Mesenteric fat pad (tissue), 1 donor: Measurements from ENCODE around the gene DNAH10. TPM values are rescaled to one million over a fixed set of nuclear protein-coding genes. Genes with fewer than 3 reads are reported as not detected.

ENCODE experiments used
- DNase-seq: peaks from one replicate; pipeline ENCODE4 v3.0.0-alpha.2; 2020; ENCODE audit warnings: low spot score
- total RNA-seq: library from RNA; stranded (reverse); fragmentation: NEBNext Ultra II Directional; extraction: Animal tissue kit (Norgen Biotek cat#: 25700); gene quantifications from one replicate; pipeline ENCODE4 v1.2.1, GENCODE V29; 2021
- donor health status: DM: yes; HTN: yes; CAD: no.

DNAH10 gene
- total RNA-seq, 1 donor from 2014 or later, result 0.51 TPM

DNA sequence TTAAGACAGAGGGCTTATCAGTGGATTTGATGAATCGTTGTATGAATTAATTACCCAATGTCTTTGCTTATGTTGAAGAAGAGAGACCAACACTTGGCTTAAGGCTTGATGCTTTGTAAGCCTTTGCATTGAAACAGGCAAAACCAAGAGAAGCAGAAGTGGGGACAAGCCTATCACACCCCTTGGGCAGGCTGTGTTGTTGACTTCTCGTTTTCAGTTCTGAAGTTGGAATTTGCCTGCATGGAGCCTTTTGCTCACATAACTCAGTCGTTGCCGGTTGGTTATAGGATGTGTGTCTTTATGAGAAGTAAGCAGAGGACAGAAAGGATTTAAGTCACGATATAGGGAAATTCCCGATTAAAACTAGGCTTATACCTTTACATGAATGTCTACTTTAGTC is 115.9 kb downstream of the DNAH10 start:
- no peak for DNase-seq

DNA sequence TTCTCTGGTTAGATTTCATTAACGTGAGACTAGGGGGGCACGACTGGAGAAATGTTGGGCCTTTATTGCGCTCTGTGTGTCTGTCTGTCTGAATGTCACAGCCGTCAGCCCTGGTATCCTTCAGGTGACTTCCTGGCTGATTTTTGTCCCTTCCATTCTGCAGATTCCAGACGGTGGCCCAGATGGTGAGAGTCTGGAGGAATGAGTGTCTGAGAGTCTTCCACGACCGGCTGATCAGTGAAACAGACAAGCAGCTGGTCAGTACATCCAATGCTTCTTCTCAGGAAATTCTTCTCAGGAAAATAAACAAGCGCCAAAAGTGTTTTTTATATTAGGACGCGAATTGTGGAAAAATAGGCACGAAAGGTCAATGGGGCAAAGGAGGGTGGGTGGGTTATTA is 117.0 kb downstream of the DNAH10 start:
- DNase-seq, result no peak

DNA sequence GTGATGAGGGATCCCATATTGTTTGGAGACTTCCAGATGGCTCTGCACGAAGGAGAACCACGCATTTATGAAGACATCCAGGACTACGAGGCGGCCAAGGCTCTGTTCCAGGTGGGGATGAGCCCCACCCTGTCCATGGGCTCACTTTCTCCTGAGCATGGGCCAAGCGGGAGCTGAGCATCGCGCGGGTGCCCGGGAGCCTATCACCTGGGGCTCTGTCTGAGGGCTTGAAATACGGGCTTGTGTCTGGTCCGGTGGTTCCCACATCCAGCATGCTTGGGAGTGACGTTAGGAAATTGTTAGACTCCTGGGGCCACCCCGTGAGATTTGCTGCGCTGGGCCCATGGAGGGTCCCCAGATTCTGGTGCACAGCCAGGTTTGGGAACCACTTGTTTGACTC is 117.6 kb downstream of the DNAH10 start:
- peak; percentile 62 for DNase-seq

DNA sequence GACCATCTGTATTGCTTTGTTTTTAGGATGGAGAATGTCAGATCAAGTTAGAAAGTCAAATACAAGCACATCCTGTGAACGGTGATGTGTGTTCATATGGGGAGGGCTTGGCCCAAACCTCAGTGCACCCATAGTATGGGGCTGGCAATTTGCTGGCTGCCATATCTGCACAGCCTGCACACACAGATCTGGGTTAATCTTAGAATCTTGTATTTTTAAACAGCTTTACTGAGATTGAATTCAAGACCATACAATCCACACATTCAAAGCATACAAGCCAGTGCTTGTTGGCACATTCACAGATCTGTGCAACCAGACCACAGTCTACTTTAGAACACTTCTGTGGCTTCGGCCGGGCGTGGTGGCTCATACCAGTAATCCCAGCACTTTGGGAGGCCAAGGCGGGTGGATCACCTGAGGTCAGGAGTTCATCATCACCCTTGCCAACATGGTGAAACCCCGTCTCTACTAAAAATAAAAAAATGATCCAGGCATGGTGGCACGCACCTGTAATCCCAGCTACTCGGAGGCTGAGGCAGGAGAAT is 120.1 kb downstream of the DNAH10 start:
- no peak for DNase-seq

DNA sequence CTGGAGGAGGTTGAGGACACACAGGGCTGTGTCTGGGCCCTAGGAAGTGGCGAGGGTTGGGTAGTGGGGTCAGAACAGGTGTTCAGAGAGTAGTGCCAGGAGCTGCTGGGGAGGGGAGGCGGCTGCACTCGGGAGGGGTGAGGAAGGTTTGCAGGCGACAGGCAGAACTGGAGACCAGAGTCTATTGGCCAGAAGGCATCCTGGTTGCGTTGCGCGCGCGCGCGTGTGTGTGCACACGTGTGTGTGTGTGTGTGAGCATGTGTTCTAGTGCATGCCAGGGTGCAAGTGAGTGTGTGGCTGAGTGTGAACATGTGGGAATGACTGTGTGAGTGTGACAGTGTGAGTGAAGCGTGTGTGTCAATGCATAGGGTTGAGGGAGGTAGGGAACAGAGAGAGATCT is 124.2 kb downstream of the DNAH10 start:
- DNase-seq, result no peak

DNA sequence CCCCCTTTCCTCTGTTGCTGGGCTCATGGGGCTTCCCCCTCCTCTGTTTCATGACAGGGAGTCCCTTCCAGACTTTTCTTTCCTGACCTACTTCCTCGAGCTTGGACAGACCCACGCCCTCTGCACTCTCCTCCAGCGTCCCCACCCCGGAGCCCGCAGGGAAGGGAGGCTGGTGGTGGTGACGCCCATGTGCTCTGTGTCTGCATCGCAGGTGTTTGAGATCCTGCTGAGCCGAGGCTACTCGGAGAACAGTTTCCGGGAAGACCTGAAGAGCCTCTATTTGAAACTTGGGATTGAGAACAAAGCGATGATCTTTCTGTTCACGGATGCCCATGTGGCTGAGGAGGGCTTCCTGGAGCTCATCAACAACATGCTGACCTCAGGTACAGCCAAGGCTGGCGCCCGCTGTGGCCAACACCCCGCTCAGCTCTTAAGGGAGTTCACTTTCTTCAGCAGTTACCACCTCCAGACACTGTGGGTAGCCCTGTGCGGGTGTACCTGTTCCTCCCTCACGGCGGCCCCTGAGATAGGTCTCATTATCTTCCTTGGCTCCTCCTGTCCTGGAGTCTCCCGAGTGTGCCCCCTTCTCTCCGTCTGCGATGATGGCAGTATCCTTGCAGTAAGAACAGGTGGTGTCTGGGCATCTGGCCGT is 125.0 kb downstream of the DNAH10 start:
- DNase-seq, result peak; percentile 85

DNA sequence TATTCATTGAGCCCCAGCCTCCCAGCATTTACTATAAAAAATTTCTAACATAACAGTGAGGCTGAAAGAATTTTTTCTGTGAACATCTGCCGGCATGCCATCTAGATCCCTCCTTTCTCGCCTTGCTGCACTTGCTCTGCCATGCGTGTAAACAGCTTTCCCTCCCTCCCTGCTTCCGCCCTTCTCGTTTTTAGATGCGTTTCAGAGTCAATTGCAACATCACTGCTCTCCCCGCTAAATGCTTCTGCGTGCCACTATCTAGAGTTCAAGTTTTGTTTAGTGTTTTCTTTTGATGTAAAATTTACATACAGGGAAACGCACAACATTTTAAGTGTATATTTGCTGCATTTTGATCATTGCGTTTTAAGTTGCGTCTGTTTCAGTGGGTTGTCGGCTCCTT is 126.9 kb downstream of the DNAH10 start:
- no peak for DNase-seq

DNA sequence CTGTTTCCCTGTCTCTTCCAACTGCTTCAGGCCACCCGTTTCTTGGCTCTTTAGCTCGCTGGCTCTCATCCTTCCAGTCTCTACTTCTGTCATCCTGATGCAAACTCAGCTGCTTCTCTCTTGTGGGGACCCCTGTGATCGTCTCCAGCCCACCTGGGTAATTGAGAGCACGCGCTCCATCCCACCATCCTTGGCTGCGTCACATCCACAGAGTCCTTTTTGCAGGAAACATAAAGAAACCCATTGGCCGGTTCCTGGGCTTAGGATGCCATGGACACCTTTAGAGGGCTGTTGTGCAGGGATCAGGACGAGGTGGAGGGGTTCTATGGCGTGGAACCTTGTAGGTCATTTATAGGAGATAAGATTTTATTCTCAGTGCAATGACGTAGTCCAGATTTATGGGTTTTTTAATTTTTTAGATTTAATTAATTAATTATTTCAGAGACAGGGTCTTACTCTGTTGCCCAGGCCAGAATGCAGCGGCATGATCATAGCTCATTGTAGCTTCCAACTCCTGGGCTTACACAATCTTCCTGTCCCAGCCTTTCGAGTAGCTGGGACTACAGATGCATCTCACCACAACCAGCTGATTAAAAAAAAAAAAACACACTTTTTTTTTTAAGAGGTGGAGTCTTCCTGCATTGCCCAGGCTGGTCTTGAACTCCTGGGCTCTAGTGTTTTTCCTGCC is 127.9 kb downstream of the DNAH10 start:
- peak; percentile 81 for DNase-seq

DNA sequence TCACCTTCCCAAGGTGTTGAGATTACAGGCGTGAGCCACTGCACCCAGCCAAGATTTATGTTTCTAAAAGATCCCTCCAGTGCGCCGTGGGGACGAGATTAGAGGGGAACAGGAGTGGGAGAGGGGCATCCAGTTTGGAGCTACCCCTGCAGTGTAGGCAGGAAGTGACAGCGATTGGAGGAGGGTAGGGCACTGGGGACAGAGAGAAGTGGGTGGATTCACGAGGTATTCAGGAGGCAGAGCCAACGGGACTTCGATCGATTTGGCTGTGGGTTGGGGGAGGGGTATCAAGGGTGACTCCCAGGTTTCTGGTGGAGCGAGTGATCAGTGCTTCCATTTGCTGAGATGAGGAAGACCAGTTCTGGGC is 128.4 kb downstream of the DNAH10 start:
- DNase-seq, result no peak

DNA sequence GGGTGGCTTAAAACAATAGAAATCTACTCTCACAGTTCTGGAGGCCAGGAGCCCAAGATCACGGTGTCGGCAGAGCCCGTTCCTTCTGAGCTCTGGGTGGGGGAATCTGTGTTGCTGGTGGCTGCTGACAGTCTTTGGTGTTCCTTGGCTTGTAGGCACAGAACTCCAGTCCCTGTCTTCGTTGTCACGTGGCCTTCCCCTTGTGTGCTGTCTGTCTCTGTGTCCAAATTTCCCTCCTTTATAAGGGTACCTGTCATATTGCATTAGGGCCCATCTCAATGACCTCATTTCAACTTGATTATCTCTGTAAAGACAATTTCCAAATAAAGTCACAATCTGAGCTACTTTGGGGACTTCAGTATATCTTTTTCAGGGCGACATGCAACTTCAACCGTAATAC is 128.9 kb downstream of the DNAH10 start:
- no peak for DNase-seq

DNA sequence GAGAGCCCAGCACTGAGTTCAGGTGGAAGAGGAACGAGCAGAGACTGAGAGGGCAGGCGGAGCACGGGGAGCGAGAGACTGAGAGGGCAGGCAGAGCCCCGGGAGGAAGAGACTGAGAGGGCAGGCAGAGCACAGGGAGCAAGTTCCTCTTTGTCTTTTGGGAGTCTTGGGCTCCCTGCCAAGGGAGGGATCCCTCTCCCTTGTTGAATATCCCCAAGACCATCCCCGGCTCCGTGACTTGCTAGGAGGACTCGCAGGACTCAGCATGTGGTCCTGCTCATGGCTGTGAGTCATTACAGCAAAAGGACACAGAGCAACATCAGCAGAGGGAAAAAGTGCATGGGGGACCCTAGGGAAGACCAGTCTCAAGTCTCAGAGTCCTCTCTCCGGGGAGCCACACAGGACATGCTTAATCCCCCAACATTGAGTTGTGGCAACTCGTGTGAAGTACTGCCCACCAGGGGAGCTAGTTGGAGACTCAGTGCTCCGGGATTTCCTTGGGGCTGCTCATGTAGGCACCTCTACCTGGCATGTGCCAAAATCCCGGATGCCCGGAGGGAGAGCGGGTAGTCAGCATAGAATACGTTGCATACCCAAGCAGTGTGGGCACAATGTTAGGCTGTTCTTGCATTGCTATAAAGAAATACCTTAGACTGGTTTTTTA is 129.5 kb downstream of the DNAH10 start:
- no peak for DNase-seq

DNA sequence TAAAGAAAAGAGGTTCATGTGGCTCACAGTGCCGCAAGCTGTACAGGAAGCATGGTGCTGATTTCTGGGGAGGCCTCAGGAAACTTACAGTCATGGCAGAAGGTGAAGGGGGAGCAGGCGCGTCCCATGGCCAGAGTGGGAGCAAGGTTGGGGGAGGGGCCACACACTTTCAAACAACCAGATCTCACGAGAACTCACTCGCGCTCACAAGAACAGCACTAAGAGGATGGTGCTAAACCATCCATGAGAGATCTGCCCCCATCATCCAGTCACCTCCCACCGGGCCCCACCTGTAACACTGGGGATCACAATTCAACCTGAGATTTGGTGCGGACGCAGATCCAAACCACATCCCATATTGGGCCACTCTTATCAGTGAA is 130.1 kb downstream of the DNAH10 start:
- no peak for DNase-seq

DNA sequence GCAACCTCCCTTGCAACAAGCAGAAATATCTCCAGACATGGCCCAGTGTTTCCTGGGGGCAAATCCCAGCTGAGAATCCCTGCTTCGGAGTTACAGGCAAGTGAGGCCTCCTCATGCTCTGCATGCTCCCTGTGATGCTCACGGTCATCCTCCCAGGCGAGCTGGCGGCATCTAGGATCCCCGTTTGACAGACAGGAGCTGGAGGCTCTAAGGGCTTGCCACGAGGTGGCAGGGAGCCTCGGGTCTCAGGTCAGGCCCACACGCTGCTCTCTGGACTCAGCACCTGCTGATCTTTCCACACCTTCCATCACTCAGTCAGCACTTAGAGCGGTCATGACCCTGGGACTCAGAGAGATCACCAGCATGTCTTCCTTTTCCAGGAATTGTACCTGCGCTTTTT is 130.8 kb downstream of the DNAH10 start:
- no peak for DNase-seq

DNA sequence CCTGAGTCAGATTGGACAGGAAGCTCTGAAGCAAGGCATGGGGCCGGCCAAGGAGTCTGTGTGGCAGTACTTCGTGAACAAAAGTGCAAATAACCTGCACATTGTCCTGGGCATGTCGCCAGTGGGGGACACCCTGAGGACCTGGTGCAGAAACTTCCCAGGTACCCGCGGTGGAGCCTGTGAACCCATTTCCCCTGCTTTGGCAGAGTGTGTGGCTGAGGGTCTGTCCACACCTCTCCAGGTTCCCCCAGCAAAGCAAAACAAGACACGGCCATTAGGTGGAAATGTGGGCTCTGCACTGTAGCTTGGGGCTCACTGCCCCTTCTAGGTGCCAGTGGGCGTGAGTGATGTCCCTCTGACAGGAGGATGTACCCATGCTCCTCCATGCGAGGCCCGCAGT is 131.2 kb downstream of the DNAH10 start:
- no peak for DNase-seq

DNA sequence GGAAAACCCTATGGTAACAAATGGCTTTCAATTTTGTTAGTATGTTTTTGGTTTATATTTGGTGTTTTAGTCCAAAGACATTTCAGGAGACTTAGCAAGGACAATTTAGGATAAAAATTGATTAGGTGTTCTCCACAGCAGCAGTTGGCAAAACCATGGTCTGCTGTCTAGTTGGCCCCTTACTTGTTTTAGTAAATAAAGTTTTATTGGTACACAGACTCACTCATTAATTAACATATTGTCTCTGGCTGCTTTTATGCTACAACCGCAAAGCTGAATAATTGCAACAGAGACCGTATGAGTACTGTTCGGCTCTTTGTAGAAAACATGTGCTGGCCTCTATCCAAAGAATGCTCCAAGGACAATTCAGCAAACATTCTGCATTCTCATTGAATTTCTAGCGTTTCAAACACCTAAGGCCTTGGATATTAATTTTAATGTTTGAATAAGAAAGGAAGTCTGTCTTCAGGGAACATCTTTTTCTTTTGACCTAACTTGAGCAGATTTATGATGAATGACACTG is 132.8 kb downstream of the DNAH10 start:
- no peak for DNase-seq

DNA sequence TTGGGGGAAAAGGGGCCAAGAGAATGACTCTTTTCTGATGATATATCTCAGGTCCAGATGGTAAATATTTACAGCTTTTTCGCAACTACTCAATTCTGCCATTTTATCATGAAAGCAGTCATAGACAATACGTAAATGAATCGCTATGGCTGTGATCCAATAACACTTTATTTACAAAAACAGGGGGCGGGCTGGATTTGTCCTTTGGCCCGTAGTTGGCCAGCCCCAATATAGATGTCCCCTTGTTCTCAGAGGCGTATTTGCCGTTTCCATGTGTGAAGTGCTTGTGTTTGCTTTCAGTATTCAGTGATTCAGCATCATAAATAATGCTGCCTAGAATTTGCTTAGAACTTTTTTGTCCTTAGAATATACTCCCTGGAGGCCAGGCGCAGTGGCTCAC is 133.3 kb downstream of the DNAH10 start:
- DNase-seq, result no peak

DNA sequence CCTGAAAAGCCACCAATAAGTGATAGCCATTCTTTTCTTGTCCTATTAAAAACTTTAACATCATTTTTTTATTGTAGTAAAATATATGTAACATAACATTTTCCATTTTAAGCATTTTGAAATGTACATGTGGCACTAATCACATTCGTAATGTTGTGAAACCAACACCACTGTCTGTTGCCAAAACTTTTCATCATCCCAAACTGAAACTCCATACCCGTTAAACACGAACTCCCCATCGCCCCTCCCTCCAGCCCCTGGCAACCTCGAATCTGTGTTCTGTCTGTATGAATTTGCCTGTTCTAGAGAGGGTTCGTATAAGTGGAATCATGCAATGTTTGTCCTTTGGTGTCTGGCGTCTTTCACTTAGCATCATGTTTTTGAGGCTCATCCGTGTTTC is 134.7 kb downstream of the DNAH10 start:
- no peak for DNase-seq

DNA sequence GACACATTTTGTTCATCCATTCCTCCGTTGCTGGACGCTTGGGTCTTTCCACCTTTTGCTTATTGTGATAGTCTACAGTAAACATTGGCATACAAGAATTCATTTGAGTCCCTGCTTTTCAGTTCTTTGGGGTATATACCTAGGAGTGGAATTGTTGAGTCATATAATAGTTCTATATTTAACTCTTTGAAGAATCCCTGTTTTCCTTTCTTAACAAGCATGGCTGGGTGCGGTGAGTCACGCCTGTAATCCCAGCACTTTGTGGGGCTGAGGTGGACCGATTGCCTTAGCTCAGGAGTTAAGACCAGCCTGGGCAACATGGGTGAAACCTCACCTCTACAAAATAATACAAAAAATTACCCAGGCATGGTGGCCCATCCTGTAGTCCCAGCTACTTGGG is 135.1 kb downstream of the DNAH10 start:
- DNase-seq, result no peak

DNA sequence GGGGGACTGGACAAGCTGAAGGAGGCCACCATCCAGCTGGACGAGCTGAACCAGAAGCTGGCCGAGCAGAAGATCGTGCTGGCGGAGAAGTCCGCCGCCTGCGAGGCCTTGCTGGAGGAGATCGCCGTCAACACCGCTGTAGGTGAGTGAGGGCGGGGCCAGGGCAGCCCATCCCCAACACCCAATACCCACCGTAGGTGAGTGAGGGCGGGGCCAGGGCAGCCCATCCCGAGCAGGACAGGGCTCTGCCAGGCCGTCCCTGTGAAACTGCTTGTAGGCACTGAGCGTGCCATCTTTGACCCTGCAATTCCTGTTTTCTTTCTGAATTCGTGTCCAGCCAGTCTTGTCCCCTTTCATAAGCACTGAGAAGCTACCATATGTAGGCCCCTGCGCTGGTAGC is 136.6 kb downstream of the DNAH10 start:
- DNase-seq, result no peak

DNA sequence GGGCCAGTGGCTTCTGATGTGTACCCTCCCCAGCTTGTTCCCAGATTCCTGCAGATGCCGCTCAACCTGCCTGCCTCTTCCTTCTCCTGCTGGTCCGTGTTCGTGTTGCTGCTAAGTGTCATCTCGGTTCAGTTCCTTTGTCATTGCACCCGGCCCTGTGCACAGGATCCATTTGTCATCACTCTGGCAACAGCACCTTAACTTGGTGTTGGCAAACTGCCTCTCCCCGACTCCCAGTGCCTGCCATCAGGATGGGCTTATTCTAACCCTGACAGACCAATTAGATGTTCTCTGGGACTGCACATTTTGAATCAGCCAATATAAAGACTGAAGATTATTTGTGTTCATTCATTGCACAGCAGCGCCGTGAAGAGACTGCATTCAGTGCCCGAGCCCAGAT is 137.3 kb downstream of the DNAH10 start:
- DNase-seq, result no peak

DNA sequence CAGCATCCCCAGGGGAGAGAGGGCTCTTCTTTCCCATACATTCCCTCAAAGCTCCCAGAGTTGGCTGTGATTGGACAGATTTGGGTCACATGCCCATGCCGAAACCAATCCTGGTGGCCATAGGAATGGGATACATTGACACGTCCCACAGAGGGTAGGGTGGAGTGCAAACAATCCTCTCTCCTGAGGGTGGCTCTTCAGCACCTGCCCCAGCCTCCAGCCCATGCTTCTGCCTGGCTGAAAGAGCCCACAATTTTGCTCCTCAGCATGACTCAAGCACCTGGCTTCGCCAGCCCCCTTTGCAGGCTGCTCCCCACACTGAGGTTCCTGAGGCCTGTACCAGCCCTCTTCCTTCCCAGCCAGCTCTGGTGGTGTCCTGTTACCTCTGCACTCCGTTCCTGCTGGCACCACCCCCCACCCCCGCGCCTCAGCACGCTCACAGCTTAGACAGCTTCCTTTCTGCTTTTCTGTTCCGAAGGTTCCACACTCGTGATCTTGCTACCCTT is 138.8 kb downstream of the DNAH10 start:
- DNase-seq, result no peak

DNA sequence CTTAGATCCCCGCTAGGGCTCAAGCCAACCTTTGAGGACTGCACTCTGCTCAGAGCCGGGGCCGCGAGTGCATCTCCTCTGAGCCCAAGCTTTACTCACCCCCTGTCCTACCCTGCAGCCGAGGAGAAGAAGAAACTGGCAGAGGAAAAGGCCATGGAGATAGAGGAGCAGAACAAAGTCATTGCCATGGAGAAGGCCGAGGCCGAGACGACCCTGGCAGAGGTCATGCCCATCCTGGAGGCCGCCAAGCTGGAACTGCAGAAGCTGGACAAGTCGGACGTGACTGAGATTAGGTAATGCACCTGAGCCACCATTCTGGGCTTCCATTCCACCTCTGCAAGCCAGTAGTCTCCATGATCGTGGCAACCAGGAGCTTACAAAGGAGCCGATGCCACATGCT is 140.7 kb downstream of the DNAH10 start:
- no peak for DNase-seq
